SJCRH30 (cell line): Measurements from ENCODE around the gene EDA. TPM values are rescaled to one million over a fixed set of nuclear protein-coding genes. Genes with fewer than 3 reads are reported as not detected.
"Not testable (repeated sequence)": the region's sequence is repeated elsewhere in the genome, so short reads cannot be mapped to it uniquely, and the experiment has no call there.

ENCODE experiments used
- DNase-seq, 2 experiments: peaks; one replicate each; pipeline ENCODE4 v3.0.0-alpha.2; 2015 to 2020
- H3K27ac ChIP-seq: fragments of 250-450 bp; sonication (Bioruptor Pico); 2 replicates; pipeline ENCODE4 v1.5.1; 2020; ENCODE audit warnings: mild to moderate bottlenecking, moderate library complexity
- H3K27me3 ChIP-seq: fragments of 250-450 bp; sonication (Bioruptor Pico); 2 replicates; pipeline ENCODE4 v1.5.1; 2020; ENCODE audit warnings: mild to moderate bottlenecking, moderate library complexity
- H3K36me3 ChIP-seq: fragments of 250-450 bp; sonication (Bioruptor Pico); 2 replicates; pipeline ENCODE4 v1.5.1; 2020; ENCODE audit warnings: mild to moderate bottlenecking, moderate library complexity
- H3K4me1 ChIP-seq: fragments of 250-450 bp; sonication (Bioruptor Pico); 2 replicates; pipeline ENCODE4 v1.5.1; 2020; ENCODE audit warnings: mild to moderate bottlenecking, moderate library complexity
- H3K4me3 ChIP-seq: fragments of 250-450 bp; sonication (Bioruptor Pico); 2 replicates; pipeline ENCODE4 v1.5.1; 2020; ENCODE audit warnings: mild to moderate bottlenecking, moderate library complexity
- H3K9me3 ChIP-seq: fragments of 250-450 bp; sonication (Bioruptor Pico); replicated peaks from 2 replicates; pipeline ENCODE4 v1.5.1; 2020; ENCODE audit warnings: mild to moderate bottlenecking, moderate library complexity
- total RNA-seq: library from RNA; depleted of rRNA; stranded (reverse); fragments of >200 nt; shearing (Covaris generic); gene quantifications from 2 replicates; pipeline ENCODE4 v1.2.3, GENCODE V29; 2014

The EDA gene
- total RNA-seq, 1 experiment from 2014 or later, result 1.6 TPM

GRCh38 chrX:69961365-69962072 is 345.6 kb downstream of the EDA start:
- no peaks in the 10 kb centered on the region for H3K27me3 ChIP-seq
- H3K27ac ChIP-seq, result no peak overlapping the region
- no peaks in the 10 kb centered on the region for H3K36me3 ChIP-seq
- no peak overlapping the region for H3K4me3 ChIP-seq
- DNase-seq, result no peak
- H3K9me3 ChIP-seq, result no peaks in the 10 kb centered on the region
- H3K4me1 ChIP-seq, result no peaks in the 10 kb centered on the region

- DNase-seq, result peak; percentile 2 to 22
- Histone ChIP-seq H3K36me3 (no peaks in the 10 kb centered on the region), H3K27me3 (no peaks in the 10 kb centered on the region), H3K27ac (no peak overlapping the region), H3K4me1 (no peaks in the 10 kb centered on the region), H3K4me3 (no peak overlapping the region), H3K9me3 (no peaks in the 10 kb centered on the region)
Measured at GRCh38 chrX:69968950-69969349, 353.0 kb downstream of the EDA start.

- Histone ChIP-seq H3K4me1 (no peaks in the 10 kb centered on the region), H3K27ac (no peak overlapping the region), H3K27me3 (no peaks in the 10 kb centered on the region), H3K36me3 (no peaks in the 10 kb centered on the region), H3K4me3 (no peak overlapping the region), H3K9me3 (no peaks in the 10 kb centered on the region)
- no peak for DNase-seq
Measured at GRCh38 chrX:69969460-69969859, 353.5 kb downstream of the EDA start.

- no peak for DNase-seq
- Histone ChIP-seq H3K4me1 (no peaks in the 10 kb centered on the region), H3K27me3 (no peaks in the 10 kb centered on the region), H3K27ac (no peak overlapping the region), H3K36me3 (no peaks in the 10 kb centered on the region), H3K4me3 (no peak overlapping the region), H3K9me3 (no peaks in the 10 kb centered on the region)
Measured at GRCh38 chrX:69987691-69988090, 371.8 kb downstream of the EDA start.

- Histone ChIP-seq H3K9me3 (no peaks in the 10 kb centered on the region), H3K27ac (no peak overlapping the region), H3K36me3 (no peaks in the 10 kb centered on the region), H3K4me1 (no peaks in the 10 kb centered on the region), H3K27me3 (no peaks in the 10 kb centered on the region), H3K4me3 (no peak overlapping the region)
- DNase-seq, result no peak
Measured at GRCh38 chrX:69988955-69989394, 373.1 kb downstream of the EDA start.

- Histone ChIP-seq H3K9me3 (no peaks in the 10 kb centered on the region), H3K4me3 (no peak overlapping the region), H3K27ac (no peak overlapping the region), H3K27me3 (no peaks in the 10 kb centered on the region), H3K4me1 (no peaks in the 10 kb centered on the region), H3K36me3 (no peaks in the 10 kb centered on the region)
- DNase-seq, result no peak
Measured at GRCh38 chrX:69991685-69992084, 375.8 kb downstream of the EDA start.

GRCh38 chrX:69993494-69993893 is 377.6 kb downstream of the EDA start:
- DNase-seq, result no peak
- no peak overlapping the region for H3K27ac ChIP-seq
- no peak overlapping the region for H3K4me3 ChIP-seq

GRCh38 chrX:69995362-69996112 is 379.6 kb downstream of the EDA start:
- H3K4me3 ChIP-seq, result no peak overlapping the region
- no peaks in the 10 kb centered on the region for H3K27me3 ChIP-seq
- H3K9me3 ChIP-seq, result no peaks in the 10 kb centered on the region
- no peaks in the 10 kb centered on the region for H3K4me1 ChIP-seq
- no peaks in the 10 kb centered on the region for H3K36me3 ChIP-seq
- no peak for DNase-seq
- H3K27ac ChIP-seq, result no peak overlapping the region

More at GRCh38 chrX:69993494-69993893, 377.6 kb downstream of the EDA start:
- no peaks in the 10 kb centered on the region for H3K4me1 ChIP-seq
- H3K27me3 ChIP-seq, result no peaks in the 10 kb centered on the region
- no peaks in the 10 kb centered on the region for H3K9me3 ChIP-seq
- H3K36me3 ChIP-seq, result no peaks in the 10 kb centered on the region

GRCh38 chrX:69996113-69996468 is 380.2 kb downstream of the EDA start:
- DNase-seq, result no peak
- Histone ChIP-seq H3K27me3 (no peaks in the 10 kb centered on the region), H3K4me1 (no peaks in the 10 kb centered on the region), H3K9me3 (no peaks in the 10 kb centered on the region), H3K36me3 (no peaks in the 10 kb centered on the region), H3K27ac (no peak overlapping the region), H3K4me3 (no peak overlapping the region)

- not testable (repeated sequence) for H3K9me3 ChIP-seq, H3K36me3 ChIP-seq, H3K27me3 ChIP-seq, DNase-seq, H3K4me1 ChIP-seq, H3K27ac ChIP-seq, H3K4me3 ChIP-seq
Measured at GRCh38 chrX:69998299-69998698, 382.4 kb downstream of the EDA start.

- H3K9me3 ChIP-seq, result no peaks in the 10 kb centered on the region
- no peak overlapping the region for H3K27ac ChIP-seq
- H3K4me1 ChIP-seq, result no peaks in the 10 kb centered on the region
- H3K4me3 ChIP-seq, result no peak overlapping the region
- peak in 1 of 2 experiments; percentile 1 for DNase-seq
- no peaks in the 10 kb centered on the region for H3K27me3 ChIP-seq
- no peaks in the 10 kb centered on the region for H3K36me3 ChIP-seq
Measured at GRCh38 chrX:70001269-70001668, 385.4 kb downstream of the EDA start.

- no peak overlapping the region for H3K4me3 ChIP-seq
- no peaks in the 10 kb centered on the region for H3K4me1 ChIP-seq
- no peaks in the 10 kb centered on the region for H3K36me3 ChIP-seq
- DNase-seq, result no peak
- no peaks in the 10 kb centered on the region for H3K27me3 ChIP-seq
- no peak overlapping the region for H3K27ac ChIP-seq
- no peaks in the 10 kb centered on the region for H3K9me3 ChIP-seq
Measured at GRCh38 chrX:70001708-70002341, 385.9 kb downstream of the EDA start.

GRCh38 chrX:70007946-70008345 is 392.0 kb downstream of the EDA start:
- Histone ChIP-seq H3K36me3 (no peaks in the 10 kb centered on the region), H3K27me3 (no peaks in the 10 kb centered on the region), H3K9me3 (no peaks in the 10 kb centered on the region), H3K4me1 (no peaks in the 10 kb centered on the region), H3K4me3 (no peak overlapping the region), H3K27ac (no peak overlapping the region)
- DNase-seq, result no peak

- Histone ChIP-seq H3K36me3 (no peaks in the 10 kb centered on the region), H3K4me1 (no peaks in the 10 kb centered on the region), H3K27ac (no peak overlapping the region), H3K27me3 (no peaks in the 10 kb centered on the region), H3K4me3 (no peak overlapping the region), H3K9me3 (no peaks in the 10 kb centered on the region)
- DNase-seq, result no peak
Measured at GRCh38 chrX:70009049-70009448, 393.1 kb downstream of the EDA start.

GRCh38 chrX:70009970-70010369 is 394.1 kb downstream of the EDA start:
- Histone ChIP-seq H3K36me3 (no peaks in the 10 kb centered on the region), H3K9me3 (no peaks in the 10 kb centered on the region), H3K27ac (no peak overlapping the region), H3K4me1 (no peaks in the 10 kb centered on the region), H3K27me3 (no peaks in the 10 kb centered on the region), H3K4me3 (no peak overlapping the region)
- no peak for DNase-seq
